Lower leg skin (tissue), 4 donors: ENCODE data around the gene NDE1. TPM values are rescaled to one million over a fixed set of nuclear protein-coding genes. Genes with fewer than 3 reads are reported as not detected.

Experiments used
- DNase-seq, 2 donors: peaks; one replicate each; pipeline ENCODE4 v3.0.0-alpha.2; 2019; ENCODE audit warnings: low spot score in 2 of 2
- H3K4me3 ChIP-seq: fragments of 200-600 bp; sonication (generic); 2 replicates; pipeline ENCODE4 v1.5.1; 2017; ENCODE audit warnings: mild to moderate bottlenecking, low read depth; ENCODE audit not compliant: poor library complexity, severe bottlenecking
- POLR2A ChIP-seq, 2 donors: fragments of 450-650 bp; IDR thresholded peaks; one replicate each; pipeline ENCODE4 v1.6.1; 2016 to 2017; ENCODE audit warnings: antibody characterized with exemption in 2 of 2, mild to moderate bottlenecking in 1 of 2, moderate library complexity in 1 of 2
- WGBS, 2 donors: methylation state at CpG; one replicate each; pipeline ENCODE4 v1.1.5; 2018; 5-methylcytosine and 5-hydroxymethylcytosine counted together
- intact Hi-C: fragments of 100-400 bp; cut with DNase I; formaldehyde crosslinking; loops from one replicate; pipeline ENCODE4 v1.15.0; 2023; ENCODE audit warnings: low total_unique reads
- total RNA-seq, 4 donors: library from RNA; depleted of rRNA; stranded (reverse); fragments of >200 nt; gene quantifications; one replicate each; pipeline ENCODE4 v1.1.0, GENCODE V29; 2016
- TF ChIP-seq, protein P1 (sequence below), 3 donors: fragments of 450-650 bp; IDR thresholded peaks; one replicate each; pipeline ENCODE4 v1.5.1; 2016; ENCODE audit warnings: antibody characterized with exemption in 3 of 3, mild to moderate bottlenecking in 3 of 3, moderate library complexity in 2 of 3

The NDE1 gene
- total RNA-seq, 4 donors from 2014 or later = 69.8 to 184 (median 85.1) TPM

DNA sequence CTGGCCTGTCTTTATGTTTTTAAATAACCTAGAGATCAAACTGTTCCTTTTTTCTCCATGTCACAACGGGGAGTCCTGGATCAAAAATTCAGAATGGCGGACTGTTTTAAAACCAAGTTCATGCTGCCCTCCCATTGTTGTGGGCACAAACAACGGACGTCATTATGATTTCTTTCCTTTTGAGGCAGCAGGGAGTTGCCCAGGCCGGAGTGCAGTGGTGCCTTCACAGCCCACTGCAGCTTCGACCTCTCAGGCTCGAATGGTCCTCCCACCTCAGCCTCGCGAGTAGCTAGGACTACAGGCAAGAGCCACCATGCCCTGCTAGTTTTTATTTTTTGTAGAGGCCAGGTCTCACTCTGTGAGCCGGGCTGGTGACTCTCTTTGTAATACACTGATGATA lies 26.5 kb downstream of the NDE1 start:
- DNase-seq = no peak
- no peak overlapping the region for H3K4me3 ChIP-seq
- intact Hi-C loops = no loop called here
- WGBS, 2 donors = 80 to 85% methylated on average over 10 of the region's 10 CpGs
- no peak for TF ChIP-seq POLR2A (IDR thresholded peaks at IDR 0.05)
- TF ChIP-seq, protein P1, sequence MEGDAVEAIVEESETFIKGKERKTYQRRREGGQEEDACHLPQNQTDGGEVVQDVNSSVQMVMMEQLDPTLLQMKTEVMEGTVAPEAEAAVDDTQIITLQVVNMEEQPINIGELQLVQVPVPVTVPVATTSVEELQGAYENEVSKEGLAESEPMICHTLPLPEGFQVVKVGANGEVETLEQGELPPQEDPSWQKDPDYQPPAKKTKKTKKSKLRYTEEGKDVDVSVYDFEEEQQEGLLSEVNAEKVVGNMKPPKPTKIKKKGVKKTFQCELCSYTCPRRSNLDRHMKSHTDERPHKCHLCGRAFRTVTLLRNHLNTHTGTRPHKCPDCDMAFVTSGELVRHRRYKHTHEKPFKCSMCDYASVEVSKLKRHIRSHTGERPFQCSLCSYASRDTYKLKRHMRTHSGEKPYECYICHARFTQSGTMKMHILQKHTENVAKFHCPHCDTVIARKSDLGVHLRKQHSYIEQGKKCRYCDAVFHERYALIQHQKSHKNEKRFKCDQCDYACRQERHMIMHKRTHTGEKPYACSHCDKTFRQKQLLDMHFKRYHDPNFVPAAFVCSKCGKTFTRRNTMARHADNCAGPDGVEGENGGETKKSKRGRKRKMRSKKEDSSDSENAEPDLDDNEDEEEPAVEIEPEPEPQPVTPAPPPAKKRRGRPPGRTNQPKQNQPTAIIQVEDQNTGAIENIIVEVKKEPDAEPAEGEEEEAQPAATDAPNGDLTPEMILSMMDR (IDR thresholded peaks at IDR 0.05) = no peak

DNA sequence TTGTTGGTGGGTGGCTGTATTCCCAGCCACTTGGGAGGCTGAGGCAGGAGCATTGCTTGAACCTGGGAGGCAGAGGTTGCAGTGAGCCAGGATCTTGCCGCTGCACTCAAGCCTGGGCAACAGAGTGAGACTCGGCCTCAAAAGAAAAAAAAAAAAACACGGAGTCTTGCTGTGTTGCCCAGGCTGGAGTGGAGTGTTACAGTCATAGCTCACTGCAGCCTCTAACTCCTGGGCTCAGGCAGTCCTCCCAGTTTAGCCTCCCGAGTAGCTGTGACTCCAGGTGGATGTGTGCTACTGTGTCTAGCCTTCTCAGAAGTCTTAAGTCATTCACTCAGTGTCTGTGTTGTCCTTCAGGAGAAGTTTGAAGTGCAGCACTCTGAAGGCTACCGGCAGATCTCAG lies 27.4 kb downstream of the NDE1 start:
- intact Hi-C loops = no loop called here
- DNase-seq = no peak
- no peak overlapping the region for H3K4me3 ChIP-seq
- no peak for TF ChIP-seq POLR2A (IDR thresholded peaks at IDR 0.05)
- TF ChIP-seq, protein P1 (IDR thresholded peaks at IDR 0.05) = no peak
- 91 to 94% methylated on average over 5 of the region's 5 CpGs for WGBS, 2 donors

DNA sequence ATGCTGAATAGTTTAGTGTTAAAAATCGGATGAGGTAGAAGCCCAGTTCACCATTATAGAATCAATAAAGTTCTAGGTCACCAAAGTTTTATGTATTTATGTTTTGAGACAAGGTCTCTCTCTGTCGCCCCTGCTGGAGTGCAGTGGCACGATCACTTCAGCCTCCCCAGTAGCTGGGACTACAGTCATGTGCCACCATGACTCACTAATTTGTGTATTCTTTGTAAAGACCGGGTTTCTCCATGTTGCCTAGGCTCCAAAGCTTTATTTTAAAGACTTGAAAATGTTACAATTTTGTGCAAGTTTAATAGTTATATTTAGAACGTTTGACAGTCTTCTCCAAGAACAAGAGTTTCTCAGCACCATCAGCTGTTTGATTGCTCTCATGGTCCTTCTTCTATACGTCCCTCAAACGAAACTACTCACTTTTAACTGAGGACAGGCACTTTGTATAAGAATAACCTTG lies 32.1 kb downstream of the NDE1 start:
- no peak overlapping the region for H3K4me3 ChIP-seq
- no peak for TF ChIP-seq POLR2A (IDR thresholded peaks at IDR 0.05)
- TF ChIP-seq, protein P1 (IDR thresholded peaks at IDR 0.05) = peak in 1 of 3 donors; percentile 24
- peak in 1 of 2 donors; percentile 54 for DNase-seq
- WGBS, 2 donors = 42 to 47% methylated on average over 7 of the region's 7 CpGs
- intact Hi-C loops = no loop called here

DNA sequence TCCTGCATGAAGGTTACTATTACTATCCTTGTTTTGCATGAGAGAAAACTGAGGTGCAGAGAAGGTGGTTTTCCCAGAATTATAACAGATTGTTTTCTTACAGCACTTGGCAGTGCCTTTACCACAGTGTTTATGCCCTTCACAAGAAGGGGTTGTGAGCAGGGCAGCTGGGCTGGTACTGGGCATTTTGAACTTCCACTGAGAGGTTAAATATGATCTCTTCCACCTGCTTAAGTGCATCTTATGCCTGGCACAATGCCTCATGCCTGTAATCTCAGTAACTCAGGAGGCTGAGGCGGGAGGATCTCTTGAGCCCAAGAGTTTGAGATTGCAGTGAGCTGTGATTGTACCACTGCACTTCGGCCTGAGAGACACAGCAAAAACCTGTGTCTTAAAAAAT lies 36.2 kb downstream of the NDE1 start:
- no peak for TF ChIP-seq POLR2A (IDR thresholded peaks at IDR 0.05)
- TF ChIP-seq, protein P1 (IDR thresholded peaks at IDR 0.05) = no peak
- no peak for DNase-seq
- 95 to 100% methylated on average over 2 of the region's 2 CpGs for WGBS, 2 donors
- no peak overlapping the region for H3K4me3 ChIP-seq
- intact Hi-C loops = no loop called here

DNA sequence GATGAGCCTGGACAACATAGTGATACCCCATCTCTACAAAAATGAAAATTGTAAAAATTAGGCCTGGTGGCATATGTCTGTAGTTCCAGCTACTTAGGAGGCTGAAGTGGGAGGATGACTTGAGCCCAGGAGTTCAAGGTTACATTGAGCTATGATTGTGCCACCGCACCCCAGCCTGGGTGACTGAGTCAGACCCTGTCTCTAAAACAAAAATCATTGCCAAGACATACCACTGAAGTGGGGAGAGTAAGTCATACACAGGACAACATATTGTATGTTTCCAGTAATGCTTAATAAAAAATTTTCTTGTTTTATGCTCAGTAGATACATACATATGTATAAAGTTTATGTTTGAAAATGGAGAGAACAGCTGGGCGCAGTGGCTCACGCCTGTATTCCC lies 39.2 kb downstream of the NDE1 start:
- TF ChIP-seq, protein P1 (IDR thresholded peaks at IDR 0.05) = no peak
- TF ChIP-seq POLR2A (IDR thresholded peaks at IDR 0.05) = no peak
- no peak for DNase-seq
- no peak overlapping the region for H3K4me3 ChIP-seq
- intact Hi-C loops = no loop called here
- 96 to 99% methylated on average over 3 of the region's 3 CpGs for WGBS, 2 donors

DNA sequence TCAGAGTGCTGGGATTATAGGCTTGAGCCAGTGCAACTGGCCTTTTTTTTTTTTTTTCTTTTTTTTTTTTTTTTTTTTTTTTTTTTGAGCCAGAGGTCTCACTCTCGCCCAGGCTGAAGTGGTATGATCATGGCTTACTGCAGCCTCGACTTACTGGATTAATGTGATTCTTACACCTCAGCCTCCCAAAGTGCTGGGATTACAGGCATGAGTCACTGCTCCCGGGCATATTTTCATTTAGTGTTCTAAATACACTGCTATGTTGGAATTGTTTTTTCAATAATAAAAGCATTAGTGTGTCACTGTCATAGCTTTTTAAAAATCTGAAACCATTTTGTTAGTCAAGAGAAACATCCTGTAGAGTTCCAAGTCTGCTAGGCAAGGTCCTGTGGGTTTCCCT lies 40.3 kb downstream of the NDE1 start:
- 89% methylated on average over 3 of the region's 3 CpGs for WGBS, 2 donors
- TF ChIP-seq, protein P1 (IDR thresholded peaks at IDR 0.05) = no peak
- no peak for TF ChIP-seq POLR2A (IDR thresholded peaks at IDR 0.05)
- no peak for DNase-seq
- intact Hi-C loops = no loop called here
- H3K4me3 ChIP-seq = no peak overlapping the region
